ENCODE measurements around the gene KLHL11.
"Not testable (repeated sequence)": the region's sequence is repeated elsewhere in the genome, so short reads cannot be mapped to it uniquely, and the experiment has no call there.

KLHL11 gene

DNA sequence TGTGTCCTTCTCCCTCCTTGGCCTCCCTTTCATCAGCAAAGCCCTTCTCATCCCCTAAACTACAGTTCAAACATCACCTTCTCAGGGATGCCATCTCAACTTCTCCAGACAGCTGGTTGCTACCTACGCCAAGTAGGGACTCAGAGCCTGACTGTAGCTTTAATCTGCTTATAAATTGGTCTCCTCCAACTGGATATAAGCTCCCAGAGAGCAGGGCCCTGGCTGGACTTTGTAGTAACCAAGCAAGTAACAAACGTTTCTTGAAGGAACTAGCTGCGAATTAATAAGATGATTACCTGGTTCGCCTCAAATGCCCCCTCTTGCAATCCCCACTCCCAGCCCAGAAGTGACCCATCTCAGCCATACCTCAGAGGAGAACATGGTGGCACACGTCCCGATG lies 17.5 kb upstream of the KLHL11 start:
- Histone ChIP-seq H3F3A (ENCODE audit: low read depth) (no peaks in the 10 kb centered on the region), H2AFZ (ENCODE audit: low read length) (no peak overlapping the region), H3K27me3 (ENCODE audit: insufficient read depth, low read length, poor library complexity, severe bottlenecking) (no peaks in the 10 kb centered on the region), H4K20me1 (ENCODE audit: insufficient read depth, low read length, poor library complexity, severe bottlenecking) (no peaks in the 10 kb centered on the region), H3K79me2 (ENCODE audit: insufficient read depth, low read length) (no peaks in the 10 kb centered on the region; the same call in 1 of the 2 replicates), H3K4me1 (ENCODE audit: insufficient read depth, low read length, poor library complexity, severe bottlenecking) (no peaks in the 10 kb centered on the region), H3K36me3 (ENCODE audit: insufficient read depth, low read length) (peaks cover 91% of the 10 kb centered on the region), H3K9ac (ENCODE audit: low read depth, low read length, poor library complexity, severe bottlenecking) (no peak overlapping the region), H3K4me3 (ENCODE audit: low read length, poor library complexity, severe bottlenecking) (no peak overlapping the region), H3K9me2 (replicated peaks; ENCODE audit: low read depth, low read length) (no peaks in the 10 kb centered on the region), H3K4me2 (ENCODE audit: low read depth, low read length, poor library complexity, severe bottlenecking) (no peak overlapping the region), H3K9me3 (ENCODE audit: insufficient read depth, low read depth, low read length) (no peaks in the 10 kb centered on the region)
- TF ChIP-seq, protein P1, sequence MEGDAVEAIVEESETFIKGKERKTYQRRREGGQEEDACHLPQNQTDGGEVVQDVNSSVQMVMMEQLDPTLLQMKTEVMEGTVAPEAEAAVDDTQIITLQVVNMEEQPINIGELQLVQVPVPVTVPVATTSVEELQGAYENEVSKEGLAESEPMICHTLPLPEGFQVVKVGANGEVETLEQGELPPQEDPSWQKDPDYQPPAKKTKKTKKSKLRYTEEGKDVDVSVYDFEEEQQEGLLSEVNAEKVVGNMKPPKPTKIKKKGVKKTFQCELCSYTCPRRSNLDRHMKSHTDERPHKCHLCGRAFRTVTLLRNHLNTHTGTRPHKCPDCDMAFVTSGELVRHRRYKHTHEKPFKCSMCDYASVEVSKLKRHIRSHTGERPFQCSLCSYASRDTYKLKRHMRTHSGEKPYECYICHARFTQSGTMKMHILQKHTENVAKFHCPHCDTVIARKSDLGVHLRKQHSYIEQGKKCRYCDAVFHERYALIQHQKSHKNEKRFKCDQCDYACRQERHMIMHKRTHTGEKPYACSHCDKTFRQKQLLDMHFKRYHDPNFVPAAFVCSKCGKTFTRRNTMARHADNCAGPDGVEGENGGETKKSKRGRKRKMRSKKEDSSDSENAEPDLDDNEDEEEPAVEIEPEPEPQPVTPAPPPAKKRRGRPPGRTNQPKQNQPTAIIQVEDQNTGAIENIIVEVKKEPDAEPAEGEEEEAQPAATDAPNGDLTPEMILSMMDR (conservative IDR thresholded peaks at IDR 0.05; ENCODE audit: low read length) = no peak
- no peak for TF ChIP-seq EZH2phosphoT487 (IDR thresholded peaks at IDR 0.05; ENCODE audit: borderline replicate concordance)

DNA sequence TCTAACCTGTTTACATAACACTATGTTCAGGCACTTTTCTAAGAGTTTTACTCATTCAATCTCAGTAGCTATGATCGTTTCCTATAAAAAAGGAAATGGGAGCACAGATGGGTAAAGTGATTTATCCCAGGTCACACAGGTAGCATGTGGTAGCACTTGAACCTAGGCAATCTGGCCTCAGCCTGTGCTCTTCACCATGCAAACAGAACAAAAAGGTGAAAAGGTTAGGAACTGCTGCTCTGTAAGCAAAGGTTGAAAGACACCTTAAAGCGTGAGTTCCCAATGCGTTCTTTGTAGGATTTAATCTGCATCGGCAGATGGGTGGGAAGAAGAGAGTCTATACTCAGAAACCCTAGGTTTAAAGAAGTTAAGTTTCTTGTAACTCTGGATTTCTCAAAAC lies 14.9 kb upstream of the KLHL11 start:
- Histone ChIP-seq H3K36me3 (ENCODE audit: insufficient read depth, low read length) (peaks cover 71% of the 10 kb centered on the region), H3F3A (ENCODE audit: low read depth) (no peaks in the 10 kb centered on the region), H3K9me3 (ENCODE audit: insufficient read depth, low read depth, low read length) (no peaks in the 10 kb centered on the region), H3K27me3 (ENCODE audit: insufficient read depth, low read length, poor library complexity, severe bottlenecking) (no peaks in the 10 kb centered on the region), H2AFZ (ENCODE audit: low read length) (no peak overlapping the region), H3K4me3 (ENCODE audit: low read length, poor library complexity, severe bottlenecking) (no peak overlapping the region), H3K79me2 (ENCODE audit: insufficient read depth, low read length) (no peaks in the 10 kb centered on the region; the same call in 1 of the 2 replicates), H3K4me2 (ENCODE audit: low read depth, low read length, poor library complexity, severe bottlenecking) (no peak overlapping the region), H3K9me2 (replicated peaks; ENCODE audit: low read depth, low read length) (no peaks in the 10 kb centered on the region), H3K4me1 (ENCODE audit: insufficient read depth, low read length, poor library complexity, severe bottlenecking) (no peaks in the 10 kb centered on the region), H3K9ac (ENCODE audit: low read depth, low read length, poor library complexity, severe bottlenecking) (no peak overlapping the region), H4K20me1 (ENCODE audit: insufficient read depth, low read length, poor library complexity, severe bottlenecking) (no peaks in the 10 kb centered on the region)
- no peak for TF ChIP-seq EZH2phosphoT487 (IDR thresholded peaks at IDR 0.05; ENCODE audit: borderline replicate concordance)
- TF ChIP-seq, protein P1 (conservative IDR thresholded peaks at IDR 0.05; ENCODE audit: low read length) = no peak

DNA sequence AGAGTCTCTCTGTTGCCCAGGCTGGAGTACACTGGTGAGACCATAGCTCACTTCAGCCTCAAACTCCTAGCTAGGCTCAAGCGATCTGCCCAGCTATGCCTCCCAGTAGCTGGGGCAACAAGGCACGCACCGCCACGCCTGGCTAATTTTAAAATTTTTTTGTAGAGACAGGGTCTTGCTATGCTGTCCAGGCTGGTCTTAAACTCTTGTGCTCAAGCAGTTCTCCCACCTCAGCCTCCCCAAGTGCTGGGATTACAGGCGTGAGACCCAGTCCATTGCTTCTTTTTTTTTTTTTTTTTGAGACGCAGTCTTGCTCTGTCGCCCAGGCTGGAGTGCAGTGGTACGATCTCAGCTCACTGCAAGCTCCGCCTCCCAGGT lies 9.1 kb upstream of the KLHL11 start:
- not testable (repeated sequence) for H3K9me3 ChIP-seq (ENCODE audit: insufficient read depth, low read depth, low read length); H3K9me2 ChIP-seq (replicated peaks; ENCODE audit: low read depth, low read length); H3K27me3 ChIP-seq (ENCODE audit: insufficient read depth, low read length, poor library complexity, severe bottlenecking); H3K4me1 ChIP-seq (ENCODE audit: insufficient read depth, low read length, poor library complexity, severe bottlenecking); H3F3A ChIP-seq (ENCODE audit: low read depth); H3K9ac ChIP-seq (ENCODE audit: low read depth, low read length, poor library complexity, severe bottlenecking); H3K79me2 ChIP-seq (ENCODE audit: insufficient read depth, low read length); H2AFZ ChIP-seq (ENCODE audit: low read length); H3K4me2 ChIP-seq (ENCODE audit: low read depth, low read length, poor library complexity, severe bottlenecking); H3K4me3 ChIP-seq (ENCODE audit: low read length, poor library complexity, severe bottlenecking); H4K20me1 ChIP-seq (ENCODE audit: insufficient read depth, low read length, poor library complexity, severe bottlenecking)
- H3K36me3 ChIP-seq (ENCODE audit: insufficient read depth, low read length) = peaks cover 76% of the 10 kb centered on the region

DNA sequence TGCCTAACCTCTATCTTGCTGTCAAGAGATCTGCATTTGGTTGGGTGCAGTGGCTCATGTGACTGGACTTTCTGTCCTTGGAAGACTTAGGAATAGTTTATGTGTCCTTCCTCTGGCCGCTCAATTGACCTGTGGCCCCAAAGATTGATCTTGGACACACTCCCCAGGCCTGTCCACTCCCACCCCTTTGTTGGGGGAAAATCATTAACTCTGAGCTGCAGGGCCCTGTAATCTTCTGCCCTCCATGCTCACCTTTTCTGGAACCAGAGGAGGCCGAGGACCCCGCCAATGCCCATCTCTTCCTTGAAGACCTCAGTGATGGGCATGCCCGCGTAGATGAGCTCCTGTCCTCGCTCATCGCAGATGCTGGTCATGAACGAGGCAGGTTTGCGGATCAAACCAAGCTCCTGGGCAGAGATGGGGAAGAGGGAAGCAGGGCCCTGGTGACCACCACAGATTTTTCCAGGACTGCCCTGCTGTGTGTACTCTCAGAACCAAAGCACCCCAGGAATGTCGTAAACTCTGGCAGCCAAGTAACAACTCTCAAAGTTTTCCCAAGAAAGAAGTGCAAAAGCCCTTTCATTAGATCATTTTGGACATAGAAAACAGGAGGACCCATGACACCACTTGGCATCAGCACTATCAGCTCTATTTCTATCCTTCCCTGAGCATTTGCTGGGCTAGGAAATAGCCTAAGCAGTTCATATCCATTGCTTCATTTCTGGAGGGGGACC lies 8.5 kb upstream of the KLHL11 start:
- Histone ChIP-seq H3K36me3 (ENCODE audit: insufficient read depth, low read length) (peaks cover 77% of the 10 kb centered on the region), H3F3A (ENCODE audit: low read depth) (no peaks in the 10 kb centered on the region; the same call in 1 of the 2 replicates), H3K9me2 (replicated peaks; ENCODE audit: low read depth, low read length) (no peaks in the 10 kb centered on the region), H3K4me2 (ENCODE audit: low read depth, low read length, poor library complexity, severe bottlenecking) (no peak overlapping the region), H3K27me3 (ENCODE audit: insufficient read depth, low read length, poor library complexity, severe bottlenecking) (no peaks in the 10 kb centered on the region), H3K4me3 (ENCODE audit: low read length, poor library complexity, severe bottlenecking) (no peak overlapping the region), H4K20me1 (ENCODE audit: insufficient read depth, low read length, poor library complexity, severe bottlenecking) (no peaks in the 10 kb centered on the region), H3K9me3 (ENCODE audit: insufficient read depth, low read depth, low read length) (no peaks in the 10 kb centered on the region), H2AFZ (ENCODE audit: low read length) (no peak overlapping the region), H3K4me1 (ENCODE audit: insufficient read depth, low read length, poor library complexity, severe bottlenecking) (no peaks in the 10 kb centered on the region), H3K79me2 (ENCODE audit: insufficient read depth, low read length) (no peaks in the 10 kb centered on the region), H3K9ac (ENCODE audit: low read depth, low read length, poor library complexity, severe bottlenecking) (no peak overlapping the region)
- TF ChIP-seq EZH2phosphoT487 (IDR thresholded peaks at IDR 0.05; ENCODE audit: borderline replicate concordance) = no peak
- TF ChIP-seq, protein P1 (conservative IDR thresholded peaks at IDR 0.05; ENCODE audit: low read length) = no peak

Measured in Loucy (cell line).